ENCODE measurements around the gene POLN.
A peak's percentile ranks its signal among the peaks of the same experiment; 100 is the strongest.

The POLN gene

GRCh38 chr4:2252530-2253091, 10.7 kb upstream of the POLN start:
- DNase-seq (ENCODE audit: low read depth in 1 of 2, low spot score in 1 of 2), result no peak

- DNase-seq (ENCODE audit: low read depth in 1 of 2, low spot score in 1 of 2), result no peak
These were observed 10.0 kb upstream of the POLN start for GRCh38 chr4:2251795-2252529.

DNA sequence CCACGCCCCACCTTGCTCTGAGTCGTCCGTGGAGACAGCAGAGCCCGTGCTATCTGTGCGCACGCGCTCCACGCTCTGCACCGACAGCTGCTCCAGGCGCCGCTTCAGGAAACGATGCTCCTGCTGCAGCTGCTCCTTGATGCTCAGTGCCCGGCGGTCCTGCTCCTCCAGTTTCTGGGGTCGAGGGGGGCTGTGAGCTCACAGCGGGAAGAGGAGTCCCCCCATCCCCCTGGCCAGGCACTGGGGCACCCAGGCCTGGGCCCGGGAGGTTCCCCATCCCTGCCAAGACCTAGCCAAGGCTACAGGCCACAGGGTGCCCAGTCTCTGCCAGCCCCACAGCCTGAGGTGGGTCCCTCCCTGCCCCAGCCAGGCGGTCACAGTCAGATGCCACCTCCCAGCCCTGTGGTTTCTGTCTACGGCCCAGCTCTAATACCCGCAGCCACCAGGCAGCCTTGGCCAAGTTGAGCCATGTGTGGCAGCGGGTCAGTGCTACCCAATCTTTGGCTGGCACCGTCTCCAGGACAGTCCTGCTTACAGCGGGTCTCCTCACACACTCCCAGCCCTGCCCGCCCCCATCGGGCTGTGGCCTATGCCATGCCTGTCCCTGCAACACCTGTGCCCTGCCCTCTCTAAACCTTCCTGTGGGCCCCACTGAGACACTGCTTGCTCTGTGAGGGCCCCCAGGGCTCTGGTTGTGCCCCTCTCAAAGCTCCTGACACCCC, 9.3 kb upstream of the POLN start:
- DNase-seq (ENCODE audit: low read depth in 1 of 2, low spot score in 1 of 2), result no peak

DNA sequence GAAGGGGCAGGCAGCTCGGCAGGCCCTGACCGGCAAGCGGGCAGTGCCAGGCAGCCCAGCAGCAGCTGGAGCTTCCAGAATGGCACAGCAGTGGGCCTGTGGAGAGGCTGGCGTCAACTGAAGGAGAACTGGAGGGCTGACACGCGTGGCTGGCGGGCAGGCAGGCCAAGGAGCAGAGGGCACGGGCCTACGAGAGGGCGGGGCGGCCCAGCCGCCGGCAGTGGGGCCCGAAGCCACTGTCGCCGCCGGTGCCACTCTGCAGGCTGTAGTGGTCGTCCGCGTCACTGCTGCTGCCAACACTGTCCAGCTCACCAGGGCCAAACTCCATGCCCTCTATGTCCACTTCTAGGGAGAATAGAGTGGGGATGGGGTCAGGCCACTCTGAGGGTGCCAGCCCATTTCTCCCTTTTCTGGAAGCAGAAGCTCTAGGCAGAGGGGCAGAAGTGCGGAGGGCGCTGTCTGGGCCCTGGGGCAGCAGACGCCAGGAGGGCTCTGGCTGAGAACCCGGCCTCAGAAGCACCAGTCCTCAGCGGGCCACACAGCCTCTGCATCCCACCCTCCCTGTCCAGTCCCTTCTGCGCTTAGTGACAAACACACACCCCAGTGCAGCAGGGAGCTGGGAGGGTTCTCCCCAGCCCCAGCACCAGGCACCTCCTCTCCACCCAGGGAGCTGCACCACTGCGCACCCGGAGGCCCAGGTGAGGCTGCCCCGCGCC, 8.6 kb upstream of the POLN start:
- peak in 1 of 2 donors; percentile 1 for DNase-seq (ENCODE audit: low read depth in 1 of 2, low spot score in 1 of 2)

DNA sequence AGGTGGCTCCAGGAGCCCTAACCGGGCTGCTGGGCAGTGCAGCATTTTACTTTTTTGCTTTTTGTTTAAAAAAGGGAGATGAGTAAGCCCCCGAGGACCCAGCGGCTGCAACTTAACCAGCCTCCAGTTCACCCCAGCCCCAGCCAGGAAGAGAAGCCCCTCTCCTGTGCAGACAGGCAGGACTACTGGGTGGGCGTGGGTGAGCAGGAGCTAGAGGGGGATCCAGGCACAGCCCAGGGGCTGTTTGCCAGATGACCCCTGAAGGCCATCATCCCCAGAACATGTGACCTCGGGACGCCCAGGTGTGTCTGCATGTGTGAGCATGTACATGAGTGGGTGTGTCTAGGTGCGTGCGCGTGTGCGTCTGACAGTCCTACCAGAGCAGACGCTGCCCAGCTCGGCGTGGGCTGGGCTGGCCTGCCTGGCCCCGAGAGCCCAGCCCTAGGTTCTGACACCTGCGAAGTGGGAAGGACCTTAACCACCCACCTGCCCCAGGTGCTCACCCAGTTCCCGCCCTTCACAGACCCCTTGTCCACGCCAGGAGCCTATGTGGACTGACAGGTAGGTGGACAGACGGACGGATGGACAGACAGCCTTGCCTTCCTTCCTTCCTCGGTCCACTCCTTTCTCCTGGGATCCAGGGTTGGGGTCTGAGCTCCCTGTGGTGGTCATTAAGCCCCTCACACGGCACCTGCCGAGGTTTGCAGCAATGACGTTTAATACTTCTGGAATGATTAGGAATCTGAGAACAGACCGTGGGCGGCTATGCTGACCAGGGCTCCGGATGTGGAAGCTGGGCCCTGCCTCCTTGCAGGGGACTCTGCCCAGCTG, 7.8 kb upstream of the POLN start:
- DNase-seq (ENCODE audit: low read depth in 1 of 2, low spot score in 1 of 2), result peak in 1 of 2 donors; percentile 1

- DNase-seq (ENCODE audit: low read depth in 1 of 2, low spot score in 1 of 2), result no peak
These were observed 6.9 kb upstream of the POLN start for GRCh38 chr4:2248821-2249261.

DNA sequence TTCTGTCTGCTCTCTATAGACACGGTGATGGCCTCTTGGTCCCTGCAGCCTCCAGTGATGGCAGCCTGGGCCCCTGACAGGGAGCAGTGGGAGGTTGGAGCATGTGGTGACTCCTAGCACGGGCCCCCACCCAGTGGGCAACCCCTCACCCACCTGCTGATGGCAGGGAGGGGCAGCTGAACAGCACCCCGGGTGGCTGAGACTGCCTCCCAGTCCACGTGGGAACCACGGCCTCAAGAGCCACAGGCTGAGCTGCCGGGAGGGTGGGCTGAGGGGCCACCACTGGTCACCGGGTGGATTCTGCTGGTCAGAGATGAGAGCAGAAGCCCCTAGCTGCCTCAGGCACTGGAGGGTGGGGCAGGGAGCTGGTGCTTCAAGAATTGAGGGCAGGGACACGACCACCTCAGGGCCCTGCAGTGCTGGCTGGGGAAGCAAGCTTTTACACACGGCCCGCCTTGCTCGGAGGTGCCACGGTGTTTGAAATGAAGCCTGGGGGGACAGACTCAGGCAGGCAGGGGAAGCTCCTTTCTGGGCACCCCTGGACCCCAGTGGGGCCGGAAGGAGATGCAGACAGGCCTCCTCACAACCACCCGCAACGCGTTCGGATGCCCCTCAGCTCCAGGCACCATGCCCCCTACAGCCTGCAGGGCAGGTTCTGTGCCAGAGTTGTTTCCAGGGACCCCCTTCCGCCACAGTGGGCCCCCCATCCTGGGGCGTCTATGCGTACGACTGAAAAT, 6.3 kb upstream of the POLN start:
- DNase-seq (ENCODE audit: low read depth in 1 of 2, low spot score in 1 of 2), result no peak

DNA sequence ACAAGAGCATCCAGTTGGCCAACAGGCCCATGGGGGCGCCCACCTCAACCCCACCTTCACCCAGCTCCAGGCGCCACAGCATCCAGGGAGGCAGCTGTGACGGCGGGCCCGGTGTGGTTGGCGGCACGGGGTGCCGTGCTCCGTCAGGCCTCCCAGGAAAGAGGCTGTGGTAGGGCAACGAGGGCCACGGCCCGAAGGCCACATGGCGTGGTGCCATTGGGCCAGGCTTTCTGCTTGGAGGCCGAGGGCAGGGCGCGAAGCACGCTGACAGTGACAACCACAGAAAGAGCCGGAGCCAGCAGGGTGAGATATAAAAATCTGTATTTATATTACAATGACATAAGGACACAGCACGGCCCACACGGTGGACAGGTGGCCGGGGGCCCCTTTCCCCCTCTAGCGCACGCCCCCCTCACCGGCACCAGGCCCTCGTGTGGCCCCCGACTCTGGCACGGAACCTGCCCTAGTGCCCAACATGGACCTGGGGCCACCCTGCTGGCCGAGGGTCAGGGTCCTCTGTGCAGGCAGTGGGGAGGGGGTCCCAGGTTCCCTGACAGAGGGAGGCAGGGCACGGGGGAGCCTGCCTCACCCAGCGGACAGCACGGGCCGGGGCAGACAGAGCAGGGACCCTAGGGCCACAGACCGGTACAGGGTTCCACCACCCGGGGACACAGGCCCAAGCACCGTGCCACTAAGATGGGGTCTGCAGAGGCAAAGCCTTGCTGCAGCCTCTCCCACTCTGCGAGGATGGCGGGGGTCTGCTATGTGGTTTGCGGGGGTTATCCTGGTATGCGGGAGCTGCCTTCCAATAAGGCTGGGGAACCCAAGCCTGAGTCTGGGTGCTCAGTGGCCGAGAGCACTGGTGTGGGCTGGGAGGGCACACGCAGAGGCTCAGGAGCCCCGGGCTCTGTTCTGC, 5.5 kb upstream of the POLN start:
- no peak for DNase-seq (ENCODE audit: low read depth in 1 of 2, low spot score in 1 of 2)

DNA sequence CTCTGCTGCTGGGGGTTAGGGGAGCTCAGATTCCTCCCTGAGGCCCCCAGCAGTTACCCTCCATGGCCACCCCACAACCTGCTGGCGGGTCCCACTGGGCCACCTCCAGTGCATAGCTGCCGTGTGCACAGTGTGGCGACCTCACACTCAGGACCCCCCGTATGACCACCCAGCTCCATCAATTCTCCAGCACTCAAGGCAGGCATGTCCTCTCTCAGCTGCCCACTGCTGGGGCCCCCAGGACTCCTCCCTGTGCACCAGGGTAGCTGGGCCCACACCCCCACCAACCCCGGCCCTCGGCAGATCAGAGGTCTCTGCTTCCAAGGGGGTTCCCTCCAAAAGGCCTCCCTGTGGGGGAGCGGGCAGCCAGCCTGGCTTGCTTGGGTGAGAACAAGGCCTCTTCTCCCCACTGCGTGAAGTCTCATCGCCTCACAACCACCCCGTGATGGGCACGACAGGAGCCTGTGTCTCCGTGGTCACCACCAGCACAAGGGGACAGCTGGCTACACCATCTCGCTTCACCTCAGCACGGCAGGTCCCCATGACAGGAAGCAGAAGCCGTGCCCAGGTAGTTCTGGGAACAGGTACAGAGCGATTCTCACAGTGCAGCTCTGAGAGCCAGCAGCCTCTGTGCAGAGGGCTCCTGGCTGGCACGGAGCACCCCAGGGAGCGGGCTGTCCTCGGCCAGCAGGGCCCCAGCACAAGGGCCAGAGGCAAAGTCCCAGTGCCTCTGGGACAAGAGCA, 4.6 kb upstream of the POLN start:
- DNase-seq (ENCODE audit: low read depth in 1 of 2, low spot score in 1 of 2), result no peak

GRCh38 chr4:2245787-2246275, 3.9 kb upstream of the POLN start:
- no peak for DNase-seq (ENCODE audit: low read depth in 1 of 2, low spot score in 1 of 2)

DNA sequence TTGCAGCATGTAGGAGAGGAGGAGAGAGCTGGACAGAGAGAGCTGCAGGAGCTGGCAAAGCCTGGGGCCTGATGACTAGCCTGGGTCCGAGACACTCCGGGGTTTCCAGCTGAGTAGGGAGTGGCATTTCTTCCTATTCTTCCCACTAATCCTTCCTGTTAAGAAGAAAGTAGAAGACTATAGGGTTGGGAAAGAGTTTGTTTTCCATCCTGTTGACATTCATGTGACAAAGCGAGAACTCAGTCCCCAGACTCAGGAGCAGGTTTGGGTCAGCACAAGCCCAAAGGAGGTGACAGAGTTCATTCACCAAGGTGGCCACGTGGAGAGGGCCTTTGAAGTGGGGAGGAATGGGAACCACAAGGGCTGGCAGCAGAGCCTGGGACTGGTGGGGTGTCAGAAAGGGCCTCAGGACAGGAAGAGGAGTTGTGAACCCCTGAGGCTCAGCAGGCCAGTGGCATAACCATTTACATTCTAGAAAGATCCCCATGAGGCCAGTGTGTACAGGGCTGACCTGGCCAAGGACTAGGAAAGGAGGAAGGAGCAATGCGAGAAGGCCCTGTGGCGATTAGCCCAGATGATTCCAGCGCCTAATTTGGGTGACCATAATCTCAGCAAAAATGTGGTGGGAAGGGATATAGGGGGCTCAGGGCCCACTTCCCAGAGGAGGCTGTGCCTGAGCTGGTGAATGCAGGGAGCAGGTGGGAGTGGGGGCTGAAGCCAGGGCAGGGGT, 3.3 kb upstream of the POLN start:
- DNase-seq (ENCODE audit: low read depth in 1 of 2, low spot score in 1 of 2), result no peak

GRCh38 chr4:2243681-2244380, 1.9 kb upstream of the POLN start:
- no peak for DNase-seq (ENCODE audit: low read depth in 1 of 2, low spot score in 1 of 2)

DNA sequence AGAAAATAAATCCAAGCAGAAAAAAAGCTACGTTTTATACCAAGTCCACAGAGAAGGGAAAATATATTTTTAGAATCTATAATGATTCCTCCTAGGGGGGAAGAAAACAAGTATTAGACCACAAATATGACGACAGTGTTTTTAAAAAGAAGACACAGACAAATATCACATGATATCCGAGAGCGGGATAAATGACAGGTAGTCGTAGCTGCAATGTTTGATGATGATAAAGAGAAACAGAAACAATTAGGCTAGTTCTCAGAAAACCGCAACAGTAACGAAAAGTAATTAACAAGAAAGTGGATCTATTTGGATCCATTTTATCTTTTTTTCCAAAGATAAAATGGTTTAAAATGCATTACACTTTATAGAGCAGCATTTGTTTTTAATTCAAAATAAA, 918 bp downstream of the POLN start:
- no peak for DNase-seq (ENCODE audit: low read depth in 1 of 2, low spot score in 1 of 2)

- DNase-seq (ENCODE audit: low read depth in 1 of 2, low spot score in 1 of 2), result no peak
These were observed 4.8 kb downstream of the POLN start for GRCh38 chr4:2236944-2237666.

DNA sequence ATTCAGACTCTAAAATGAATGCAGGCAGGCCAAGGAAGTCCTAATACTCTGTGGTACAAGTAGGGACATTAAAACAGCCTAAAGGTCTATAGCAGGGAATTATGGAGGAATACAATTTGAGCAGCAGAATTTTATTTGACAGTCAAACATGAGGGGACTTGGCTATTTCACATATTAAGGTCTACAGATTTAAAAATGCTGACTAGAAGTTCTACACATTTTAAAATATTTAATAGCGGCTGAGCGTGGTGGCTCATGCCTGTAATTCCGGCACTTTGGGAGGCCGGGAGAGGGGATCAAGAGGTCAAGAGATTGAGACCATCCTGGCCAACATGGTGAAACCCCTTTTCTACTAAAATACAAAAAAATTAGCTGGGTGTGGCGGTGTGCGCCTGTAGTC, 10.8 kb downstream of the POLN start:
- no peak for DNase-seq (ENCODE audit: low read depth in 1 of 2, low spot score in 1 of 2)

GRCh38 chr4:2226261-2226660, 15.7 kb downstream of the POLN start:
- DNase-seq (ENCODE audit: low read depth in 1 of 2, low spot score in 1 of 2), result no peak
